NCI-H446 treated with DMSO at 0.1 percent for 48 hours (cell line): ENCODE results near the gene RPEL1.
"Not testable (repeated sequence)": the region's sequence is repeated elsewhere in the genome, so short reads cannot be mapped to it uniquely, and the experiment has no call there.

Experiments used
- DNase-seq: peaks from one replicate; lab custom pipeline; 2025; lab: John Stamatoyannopoulos, UW

The RPEL1 gene

GRCh38 chr10:103235775-103236174, 9.9 kb upstream of the RPEL1 start:
- no peak for DNase-seq

GRCh38 chr10:103238506-103239252, 7.0 kb upstream of the RPEL1 start:
- DNase-seq: no peak

GRCh38 chr10:103241262-103242011, 4.2 kb upstream of the RPEL1 start:
- no peak for DNase-seq

GRCh38 chr10:103244666-103245271, 918 bp upstream of the RPEL1 start:
- DNase-seq: no peak

- no peak for DNase-seq
Measured at GRCh38 chr10:103246324-103246723, 637 bp downstream of the RPEL1 start.

- DNase-seq: no peak
Measured at GRCh38 chr10:103254113-103254512, 8.4 kb downstream of the RPEL1 start.

GRCh38 chr10:103254538-103255325, 9.0 kb downstream of the RPEL1 start:
- DNase-seq: no peak

GRCh38 chr10:103256613-103257012, 10.9 kb downstream of the RPEL1 start:
- DNase-seq: no peak

- no peak for DNase-seq
Measured at GRCh38 chr10:103257812-103258211, 12.1 kb downstream of the RPEL1 start.

GRCh38 chr10:103258928-103259327, 13.2 kb downstream of the RPEL1 start:
- DNase-seq: not testable (repeated sequence)

GRCh38 chr10:103259989-103260388, 14.3 kb downstream of the RPEL1 start:
- no peak for DNase-seq

- DNase-seq: no peak
Measured at GRCh38 chr10:103262229-103262628, 16.5 kb downstream of the RPEL1 start.

- DNase-seq: no peak
Measured at GRCh38 chr10:103265717-103266329, 20.1 kb downstream of the RPEL1 start.

- peak; percentile 60 for DNase-seq
Measured at GRCh38 chr10:103273041-103273441, 27.4 kb downstream of the RPEL1 start.

- no peak for DNase-seq
Measured at GRCh38 chr10:103276251-103276895, 30.7 kb downstream of the RPEL1 start.

GRCh38 chr10:103276896-103277712, 31.4 kb downstream of the RPEL1 start, which contains the start of gene INA:
INA (plus strand) TSS chr10:103277138; CDS start chr10:103277212, 74 bp downstream.
- DNase-seq: peak; percentile 1

GRCh38 chr10:103277713-103278536, 32.2 kb downstream of the RPEL1 start:
- DNase-seq: no peak

- DNase-seq: no peak
Measured at GRCh38 chr10:103278537-103278823, 32.8 kb downstream of the RPEL1 start.

- no peak for DNase-seq
Measured at GRCh38 chr10:103278862-103279298, 33.2 kb downstream of the RPEL1 start.
